ENCODE results near the gene MAP4K3.
A peak's percentile ranks its signal among the peaks of the same experiment; 100 is the strongest.

Gene MAP4K3

GRCh38 chr2:39265315-39265714 lies 171.8 kb downstream of the MAP4K3 start:
- ChIA-PET CTCF (interaction anchor here (0.9 kb wide), 1 partner anchor 18 kb away, joined by 3 read pairs; no protein-coding TSS in a partner anchor), POLR2A (no interaction called here)
- 89% methylated on average over 1 of the region's 2 CpGs for WGBS (ENCODE audit: insufficient coverage)
- Histone ChIP-seq H3K36me3 (ENCODE audit: control insufficient read depth in 4 of 4, insufficient read depth in 4 of 4, low read length in 3 of 4) (peaks cover 4 to 12% (median 8%) of the 10 kb centered on the region in 4 experiments), H3K27ac (ENCODE audit: insufficient read depth in 1 of 2, low read depth in 1 of 2, low read length in 2 of 2, poor library complexity in 1 of 2, severe bottlenecking in 2 of 2) (no peak overlapping the region), H3K27me3 (replicated peaks in 2 of 5; ENCODE audit: control insufficient read depth in 4 of 5, insufficient read depth in 5 of 5, low read length in 4 of 5) (no peaks in the 10 kb centered on the region), H3K9me3 (ENCODE audit: control extremely low read depth in 1 of 5, control insufficient read depth in 4 of 5, insufficient read depth in 2 of 5, low read depth in 1 of 5, low read length in 4 of 5) (no peaks in the 10 kb centered on the region), H3K4me1 (ENCODE audit: control extremely low read depth in 1 of 4, control insufficient read depth in 4 of 4, insufficient read depth in 4 of 4, low read length in 3 of 4) (peaks cover 0 to 16% (median 2%) of the 10 kb centered on the region in 4 experiments), H3K4me3 (ENCODE audit: control insufficient read depth in 1 of 7, extremely low read depth in 1 of 7, insufficient read depth in 4 of 7, low read depth in 2 of 7, low read length in 6 of 7) (no peak overlapping the region)
- no peak for DNase-seq

- Histone ChIP-seq H3K4me3 (ENCODE audit: control insufficient read depth in 1 of 7, extremely low read depth in 1 of 7, insufficient read depth in 4 of 7, low read depth in 2 of 7, low read length in 6 of 7) (no peak overlapping the region), H3K4me1 (ENCODE audit: control extremely low read depth in 1 of 4, control insufficient read depth in 4 of 4, insufficient read depth in 4 of 4, low read length in 3 of 4) (peaks cover 0 to 16% (median 2%) of the 10 kb centered on the region in 4 experiments), H3K9me3 (ENCODE audit: control extremely low read depth in 1 of 5, control insufficient read depth in 4 of 5, insufficient read depth in 2 of 5, low read depth in 1 of 5, low read length in 4 of 5) (no peaks in the 10 kb centered on the region), H3K27me3 (replicated peaks in 2 of 5; ENCODE audit: control insufficient read depth in 4 of 5, insufficient read depth in 5 of 5, low read length in 4 of 5) (no peaks in the 10 kb centered on the region), H3K27ac (ENCODE audit: insufficient read depth in 1 of 2, low read depth in 1 of 2, low read length in 2 of 2, poor library complexity in 1 of 2, severe bottlenecking in 2 of 2) (no peak overlapping the region), H3K36me3 (ENCODE audit: control insufficient read depth in 4 of 4, insufficient read depth in 4 of 4, low read length in 3 of 4) (peaks cover 6 to 18% (median 12%) of the 10 kb centered on the region in 4 experiments)
- ChIA-PET POLR2A (no interaction called here), CTCF (interaction anchor here (0.8 to 0.9 kb wide), 2 partner anchors 17 to 19 kb away, joined by 3 read pairs; no protein-coding TSS in a partner anchor)
- 100% methylated on average over 1 of the region's 1 CpG for WGBS (ENCODE audit: insufficient coverage)
- peak in 2 of 3 donors; percentile 10 to 16 for DNase-seq
These were observed 172.4 kb downstream of the MAP4K3 start for GRCh38 chr2:39264733-39265132.

DNA sequence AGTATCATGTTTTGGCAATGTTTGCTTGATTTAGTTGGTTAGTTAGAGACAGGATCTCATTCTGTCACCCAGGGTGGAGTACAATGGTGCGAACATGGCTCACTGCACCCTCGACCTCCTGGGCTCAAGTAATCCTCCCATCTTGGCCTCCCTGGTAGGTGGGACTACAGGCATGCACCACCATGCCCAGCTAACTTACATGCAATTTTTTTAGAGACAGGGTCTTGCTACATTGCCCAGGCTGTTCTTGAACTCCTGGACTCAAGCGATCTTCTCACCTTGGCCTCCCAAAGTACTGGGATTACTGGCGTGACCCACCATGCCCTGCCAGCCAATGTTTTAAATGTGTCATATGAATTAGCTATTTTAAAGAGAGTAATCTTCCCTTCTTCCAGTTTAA lies 177.0 kb downstream of the MAP4K3 start:
- no peak overlapping the region for H3K27ac ChIP-seq (ENCODE audit: insufficient read depth in 1 of 2, low read depth in 1 of 2, low read length in 2 of 2, poor library complexity in 1 of 2, severe bottlenecking in 2 of 2)
- H3K9me3 ChIP-seq (ENCODE audit: control extremely low read depth in 1 of 5, control insufficient read depth in 4 of 5, insufficient read depth in 2 of 5, low read depth in 1 of 5, low read length in 4 of 5), result peaks cover 0 to 4% (median 0%) of the 10 kb centered on the region in 5 experiments
- POLR2A ChIA-PET, result no interaction called here
- H3K36me3 ChIP-seq (ENCODE audit: control insufficient read depth in 4 of 4, insufficient read depth in 4 of 4, low read length in 3 of 4), result peaks cover 13 to 44% (median 29%) of the 10 kb centered on the region in 4 experiments
- H3K4me1 ChIP-seq (ENCODE audit: control extremely low read depth in 1 of 4, control insufficient read depth in 4 of 4, insufficient read depth in 4 of 4, low read length in 3 of 4), result peaks cover 0 to under 1% (median 0%) of the 10 kb centered on the region in 4 experiments
- no peak for DNase-seq
- 100% methylated on average over 2 of the region's 4 CpGs for WGBS (ENCODE audit: insufficient coverage)
- H3K4me3 ChIP-seq (ENCODE audit: control insufficient read depth in 1 of 7, extremely low read depth in 1 of 7, insufficient read depth in 4 of 7, low read depth in 2 of 7, low read length in 6 of 7), result no peak overlapping the region
- H3K27me3 ChIP-seq (replicated peaks in 2 of 5; ENCODE audit: control insufficient read depth in 4 of 5, insufficient read depth in 5 of 5, low read length in 4 of 5), result no peaks in the 10 kb centered on the region
- CTCF ChIA-PET, result no interaction called here

DNA sequence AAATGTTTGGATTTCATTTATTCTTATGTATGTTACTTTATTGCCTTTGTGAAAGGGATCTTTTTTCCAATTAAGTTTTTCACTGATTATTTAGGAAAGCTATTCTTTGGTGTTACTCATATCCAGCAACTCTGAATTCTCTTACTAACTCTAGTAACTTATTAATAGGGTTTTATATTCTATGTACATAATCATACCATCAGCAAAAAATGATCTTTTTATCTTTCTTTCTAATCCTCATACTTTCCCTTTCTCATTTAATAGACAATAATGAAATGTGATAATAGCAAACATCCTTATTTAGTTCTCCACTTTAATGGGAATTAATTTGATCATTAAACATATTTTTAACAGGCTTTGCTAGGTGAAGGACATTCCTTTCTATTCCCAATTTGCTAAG lies 181.0 kb downstream of the MAP4K3 start:
- Histone ChIP-seq H3K27me3 (replicated peaks in 2 of 5; ENCODE audit: control insufficient read depth in 4 of 5, insufficient read depth in 5 of 5, low read length in 4 of 5) (no peaks in the 10 kb centered on the region), H3K9me3 (ENCODE audit: control extremely low read depth in 1 of 5, control insufficient read depth in 4 of 5, insufficient read depth in 2 of 5, low read depth in 1 of 5, low read length in 4 of 5) (peaks cover 0 to 8% (median 3%) of the 10 kb centered on the region in 5 experiments), H3K4me1 (ENCODE audit: control extremely low read depth in 1 of 4, control insufficient read depth in 4 of 4, insufficient read depth in 4 of 4, low read length in 3 of 4) (no peaks in the 10 kb centered on the region), H3K36me3 (ENCODE audit: control insufficient read depth in 4 of 4, insufficient read depth in 4 of 4, low read length in 3 of 4) (peaks cover 25 to 72% (median 44%) of the 10 kb centered on the region in 4 experiments), H3K4me3 (ENCODE audit: control insufficient read depth in 1 of 7, extremely low read depth in 1 of 7, insufficient read depth in 4 of 7, low read depth in 2 of 7, low read length in 6 of 7) (no peak overlapping the region), H3K27ac (ENCODE audit: insufficient read depth in 1 of 2, low read depth in 1 of 2, low read length in 2 of 2, poor library complexity in 1 of 2, severe bottlenecking in 2 of 2) (no peak overlapping the region)
- ChIA-PET POLR2A (no interaction called here), CTCF (no interaction called here)
- DNase-seq, result no peak

GRCh38 chr2:39252888-39253518 lies 184.1 kb downstream of the MAP4K3 start:
- Histone ChIP-seq H3K4me1 (ENCODE audit: control extremely low read depth in 1 of 4, control insufficient read depth in 4 of 4, insufficient read depth in 4 of 4, low read length in 3 of 4) (no peaks in the 10 kb centered on the region), H3K27me3 (replicated peaks in 2 of 5; ENCODE audit: control insufficient read depth in 4 of 5, insufficient read depth in 5 of 5, low read length in 4 of 5) (no peaks in the 10 kb centered on the region), H3K9me3 (ENCODE audit: control extremely low read depth in 1 of 5, control insufficient read depth in 4 of 5, insufficient read depth in 2 of 5, low read depth in 1 of 5, low read length in 4 of 5) (peaks cover 0 to 8% (median 4%) of the 10 kb centered on the region in 5 experiments), H3K27ac (ENCODE audit: insufficient read depth in 1 of 2, low read depth in 1 of 2, low read length in 2 of 2, poor library complexity in 1 of 2, severe bottlenecking in 2 of 2) (no peak overlapping the region), H3K36me3 (ENCODE audit: control insufficient read depth in 4 of 4, insufficient read depth in 4 of 4, low read length in 3 of 4) (peaks cover 19 to 59% (median 36%) of the 10 kb centered on the region in 4 experiments), H3K4me3 (ENCODE audit: control insufficient read depth in 1 of 7, extremely low read depth in 1 of 7, insufficient read depth in 4 of 7, low read depth in 2 of 7, low read length in 6 of 7) (no peak overlapping the region)
- ChIA-PET POLR2A (no interaction called here), CTCF (no interaction called here)
- no peak for DNase-seq
- WGBS (ENCODE audit: insufficient coverage), result 96% methylated on average over 15 of the region's 18 CpGs

- WGBS (ENCODE audit: insufficient coverage), result 95% methylated on average over 4 of the region's 6 CpGs
- no peaks in the 10 kb centered on the region for H3K27me3 ChIP-seq (replicated peaks in 2 of 5; ENCODE audit: control insufficient read depth in 4 of 5, insufficient read depth in 5 of 5, low read length in 4 of 5)
These were observed 189.5 kb downstream of the MAP4K3 start for GRCh38 chr2:39247512-39248043.

DNA sequence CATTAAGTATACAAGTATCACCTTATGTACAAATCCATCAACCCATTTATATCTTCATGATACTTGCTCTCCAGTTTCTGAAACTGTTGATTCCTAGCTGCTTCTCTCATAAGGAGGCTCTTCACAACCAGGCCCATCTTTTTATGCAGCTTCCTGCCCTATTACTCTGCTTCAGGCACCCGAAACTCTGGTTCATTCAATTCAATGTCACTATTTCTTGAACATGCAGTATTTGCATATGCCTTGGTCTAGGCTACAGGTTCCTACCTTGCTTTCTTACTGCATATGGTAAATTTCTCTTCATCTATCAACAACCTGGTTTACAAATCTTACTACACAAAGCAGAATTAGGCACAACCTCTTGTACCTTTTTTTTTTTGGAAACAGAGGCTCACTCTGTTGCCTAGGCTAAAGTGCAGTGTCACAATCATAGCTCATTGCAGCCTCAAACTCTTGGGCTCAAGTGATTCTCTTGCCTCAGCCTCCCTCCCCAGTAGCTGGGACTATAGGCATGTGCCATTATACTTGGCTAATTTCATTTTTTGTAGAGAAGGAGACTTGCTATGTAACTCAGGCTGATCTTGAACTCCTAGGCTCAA lies 190.6 kb downstream of the MAP4K3 start:
- CTCF ChIA-PET, result no interaction called here
- peaks cover 0 to 7% (median 1%) of the 10 kb centered on the region in 4 experiments for H3K4me1 ChIP-seq (ENCODE audit: control extremely low read depth in 1 of 4, control insufficient read depth in 4 of 4, insufficient read depth in 4 of 4, low read length in 3 of 4)
- H3K27ac ChIP-seq (ENCODE audit: insufficient read depth in 1 of 2, low read depth in 1 of 2, low read length in 2 of 2, poor library complexity in 1 of 2, severe bottlenecking in 2 of 2), result no peak overlapping the region
- H3K4me3 ChIP-seq (ENCODE audit: control insufficient read depth in 1 of 7, extremely low read depth in 1 of 7, insufficient read depth in 4 of 7, low read depth in 2 of 7, low read length in 6 of 7), result no peak overlapping the region
- peaks cover 0 to 10% (median 3%) of the 10 kb centered on the region in 5 experiments for H3K9me3 ChIP-seq (ENCODE audit: control extremely low read depth in 1 of 5, control insufficient read depth in 4 of 5, insufficient read depth in 2 of 5, low read depth in 1 of 5, low read length in 4 of 5)
- 100% methylated on average over 1 of the region's 1 CpG for WGBS (ENCODE audit: insufficient coverage)
- H3K36me3 ChIP-seq (ENCODE audit: control insufficient read depth in 4 of 4, insufficient read depth in 4 of 4, low read length in 3 of 4), result peaks cover 4 to 15% (median 11%) of the 10 kb centered on the region in 4 experiments
- POLR2A ChIA-PET, result no interaction called here
- H3K27me3 ChIP-seq (replicated peaks in 2 of 5; ENCODE audit: control insufficient read depth in 4 of 5, insufficient read depth in 5 of 5, low read length in 4 of 5), result no peaks in the 10 kb centered on the region
- DNase-seq, result no peak

More at GRCh38 chr2:39247512-39248043, 189.5 kb downstream of the MAP4K3 start:
- CTCF ChIA-PET, result interaction anchor here (1.0 kb wide), 1 partner anchor 17 kb away, joined by 3 read pairs; no protein-coding TSS in a partner anchor
- H3K4me1 ChIP-seq (ENCODE audit: control extremely low read depth in 1 of 4, control insufficient read depth in 4 of 4, insufficient read depth in 4 of 4, low read length in 3 of 4), result peaks cover 0 to 7% (median 1%) of the 10 kb centered on the region in 4 experiments
- DNase-seq, result no peak
- H3K9me3 ChIP-seq (ENCODE audit: control extremely low read depth in 1 of 5, control insufficient read depth in 4 of 5, insufficient read depth in 2 of 5, low read depth in 1 of 5, low read length in 4 of 5), result peaks cover 0 to 11% (median 5%) of the 10 kb centered on the region in 5 experiments
- H3K36me3 ChIP-seq (ENCODE audit: control insufficient read depth in 4 of 4, insufficient read depth in 4 of 4, low read length in 3 of 4), result peaks cover 4 to 25% (median 20%) of the 10 kb centered on the region in 4 experiments
- POLR2A ChIA-PET, result no interaction called here
- no peak overlapping the region for H3K4me3 ChIP-seq (ENCODE audit: control insufficient read depth in 1 of 7, extremely low read depth in 1 of 7, insufficient read depth in 4 of 7, low read depth in 2 of 7, low read length in 6 of 7)
- H3K27ac ChIP-seq (ENCODE audit: insufficient read depth in 1 of 2, low read depth in 1 of 2, low read length in 2 of 2, poor library complexity in 1 of 2, severe bottlenecking in 2 of 2), result no peak overlapping the region

All from common myeloid progenitor, CD34-positive (primary cell).